Measurements from ENCODE around the gene ZP3. TPM values are rescaled to one million over a fixed set of nuclear protein-coding genes. Genes with fewer than 3 reads are reported as not detected.
"Not testable (repeated sequence)": the region's sequence is repeated elsewhere in the genome, so short reads cannot be mapped to it uniquely, and the experiment has no call there.

The ZP3 gene
- total RNA-seq, 2 donors from 2014 or later, result 3.3 to 5.9 TPM

DNA sequence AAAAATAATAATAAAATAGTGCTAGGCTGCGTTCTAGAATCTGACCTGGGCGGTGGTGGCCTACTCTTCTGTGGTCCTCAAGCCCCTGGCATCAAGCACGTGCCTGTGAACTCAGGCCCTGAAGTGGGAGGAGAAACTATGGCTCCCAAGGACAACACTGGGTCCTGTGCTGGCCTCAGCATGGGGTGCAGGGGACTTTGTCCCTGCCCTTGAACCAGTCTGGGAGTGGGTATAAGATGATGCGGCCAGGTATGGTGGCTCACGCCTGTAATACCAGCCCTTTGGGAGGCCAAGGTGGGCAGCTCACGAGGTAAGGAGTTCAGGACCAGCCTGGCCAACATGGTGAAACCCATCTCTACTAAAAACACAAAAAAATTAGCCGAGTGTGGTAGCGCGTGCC is 5.5 kb downstream of the ZP3 start:
- DNase-seq, result no peak
- no peak for ATAC-seq
- intact Hi-C loops (cut with DNase I, micrococcal nuclease), result no loop called here

GRCh38 chr7:76430836-76431235 is 6.1 kb downstream of the ZP3 start:
- intact Hi-C loops (cut with DNase I, micrococcal nuclease), result no loop called here
- ATAC-seq (no peak), DNase-seq (no peak)

DNA sequence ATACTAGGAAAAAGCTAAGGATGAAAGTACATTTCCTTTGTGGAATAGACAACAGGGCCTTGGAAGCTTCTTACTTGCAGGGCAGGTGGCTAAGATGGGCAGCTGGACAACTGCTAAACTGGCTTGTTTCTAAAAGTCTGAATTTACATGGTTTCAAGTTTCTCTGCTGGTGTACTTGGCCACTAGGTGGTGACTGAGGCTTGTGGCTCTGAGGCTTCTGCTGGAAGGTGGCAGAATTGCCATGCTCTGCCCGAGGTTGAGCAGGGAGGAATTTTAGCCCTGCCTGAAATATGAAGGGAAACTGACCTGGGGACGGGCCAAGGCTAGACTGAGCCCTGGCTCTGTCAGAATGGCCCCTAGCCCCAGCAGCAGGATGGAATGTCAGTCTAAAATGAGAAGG is 13.1 kb downstream of the ZP3 start:
- peak; percentile 83 for ATAC-seq
- intact Hi-C loops (cut with DNase I, micrococcal nuclease), result not testable (repeated sequence)
- peak; percentile 65 to 81 for DNase-seq

DNA sequence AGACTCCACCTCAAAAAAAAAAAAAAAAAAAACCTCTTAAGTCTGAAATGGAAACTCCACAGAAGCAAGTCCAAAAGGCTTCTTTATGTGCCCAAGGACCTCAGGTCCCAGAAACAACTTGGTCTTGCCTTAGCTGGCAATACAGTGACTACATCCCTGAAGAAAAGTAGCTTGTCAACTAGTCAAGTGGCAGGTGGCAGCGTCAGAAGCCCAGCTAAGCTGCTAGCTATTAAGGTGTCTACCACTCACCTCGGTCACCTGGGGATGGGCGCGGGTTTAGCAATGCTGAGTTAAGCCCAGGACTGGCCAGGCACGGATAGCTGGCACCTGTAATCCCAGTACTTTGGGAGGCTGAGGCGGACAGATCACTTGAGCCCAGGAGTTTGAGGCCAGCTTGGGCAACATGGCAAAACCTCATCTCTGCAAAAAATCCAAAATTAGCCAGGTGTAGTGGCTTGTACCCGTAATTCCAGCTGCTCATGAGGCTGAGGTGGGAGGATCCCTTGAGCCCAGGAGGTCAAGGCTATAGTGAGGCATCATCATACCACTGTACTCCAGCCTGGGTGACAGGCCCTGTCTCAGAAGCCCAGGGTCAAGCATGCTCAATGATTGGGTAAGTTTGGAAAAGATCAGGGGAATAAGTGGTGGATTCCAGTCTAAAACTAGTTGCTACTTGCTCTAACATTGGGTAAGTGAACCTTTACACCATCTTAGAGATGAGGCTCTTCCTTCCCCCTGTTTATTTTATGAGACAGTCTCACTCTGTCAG is 14.6 kb downstream of the ZP3 start:
- DNase-seq; intact Hi-C loops (cut with DNase I, micrococcal nuclease); ATAC-seq: not testable (repeated sequence)

GRCh38 chr7:76440404-76440803 is 15.7 kb downstream of the ZP3 start:
- DNase-seq; ATAC-seq; intact Hi-C loops (cut with DNase I, micrococcal nuclease): not testable (repeated sequence)

DNA sequence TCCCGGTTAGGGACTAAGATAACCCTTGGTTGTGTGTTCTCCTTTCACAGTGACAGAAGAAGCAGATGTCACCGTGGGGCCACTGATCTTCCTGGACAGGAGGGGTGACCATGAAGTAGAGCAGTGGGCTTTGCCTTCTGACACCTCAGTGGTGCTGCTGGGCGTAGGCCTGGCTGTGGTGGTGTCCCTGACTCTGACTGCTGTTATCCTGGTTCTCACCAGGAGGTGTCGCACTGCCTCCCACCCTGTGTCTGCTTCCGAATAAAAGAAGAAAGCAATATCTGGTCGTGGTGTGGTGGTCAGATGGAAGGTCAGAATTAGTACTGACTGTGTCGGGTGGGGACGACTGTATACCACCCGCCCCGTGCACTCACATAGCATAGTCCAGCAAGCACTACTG is 17.0 kb downstream of the ZP3 start:
- intact Hi-C loops (cut with DNase I, micrococcal nuclease); DNase-seq: not testable (repeated sequence)
- peak; percentile 50 for ATAC-seq

DNA sequence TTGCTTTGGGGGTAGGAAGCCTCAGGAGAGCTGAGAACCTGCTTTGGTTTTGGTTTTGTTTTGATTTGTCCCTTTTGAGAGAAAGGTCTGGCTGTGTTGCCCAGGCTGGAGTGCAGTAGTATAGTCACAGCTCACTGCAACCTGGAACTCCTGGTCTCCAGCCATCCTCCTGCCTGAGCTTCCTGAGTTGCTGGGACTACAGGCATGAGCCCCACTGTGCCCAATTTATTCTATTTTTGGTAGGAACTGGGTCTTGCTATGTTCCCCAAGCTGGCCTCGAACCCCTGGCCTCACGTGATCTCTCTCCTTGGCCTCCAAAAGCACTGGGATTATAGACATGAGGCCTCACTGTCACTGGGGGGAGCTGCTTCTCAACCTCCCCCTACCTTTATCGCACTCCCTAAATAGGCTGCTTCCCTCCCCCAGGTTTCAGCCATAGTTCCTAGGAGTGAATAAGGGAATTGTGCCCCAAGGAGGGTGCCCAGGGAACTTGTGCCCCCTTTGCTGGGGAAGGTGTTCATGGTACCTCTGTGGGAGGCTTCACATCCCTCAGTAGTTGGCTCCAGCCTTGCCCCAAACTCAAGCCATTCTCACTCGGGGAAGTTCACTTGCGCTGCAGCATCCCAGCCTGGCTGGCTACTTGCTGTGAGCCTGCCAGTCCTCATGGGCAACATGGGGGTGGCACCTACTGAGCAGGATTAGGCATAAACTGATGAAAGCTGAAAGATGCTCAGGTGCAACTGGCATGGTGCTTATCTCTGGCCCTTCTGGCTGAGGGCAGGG is 18.1 kb downstream of the ZP3 start:
- DNase-seq; intact Hi-C loops (cut with DNase I, micrococcal nuclease); ATAC-seq: not testable (repeated sequence)

GRCh38 chr7:76443846-76444245 is 19.1 kb downstream of the ZP3 start:
- intact Hi-C loops (cut with DNase I, micrococcal nuclease), result not testable (repeated sequence)
- DNase-seq (peak in 1 of 2 donors; percentile 22), ATAC-seq (peak; percentile 27)

DNA sequence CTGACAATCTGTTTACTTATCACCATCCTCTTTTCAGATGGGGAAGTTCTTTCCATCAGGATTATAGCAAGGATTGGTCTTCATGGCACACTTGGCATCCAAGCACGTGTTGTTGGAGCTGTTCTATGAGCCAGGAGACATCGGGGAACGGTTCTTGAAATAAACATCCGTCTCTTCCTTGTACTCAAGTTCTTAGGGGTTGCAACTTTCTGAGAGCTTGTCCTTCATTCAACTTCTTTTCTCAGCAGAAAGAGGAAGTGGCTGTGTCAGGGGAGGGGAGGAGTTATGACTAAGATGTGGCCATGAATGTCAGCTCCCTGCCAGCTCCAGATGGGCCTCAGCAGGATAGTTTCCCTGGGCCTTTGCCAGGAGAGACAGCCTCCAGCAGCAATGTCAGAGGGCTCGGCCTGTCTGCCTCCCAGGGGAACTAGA is 20.8 kb downstream of the ZP3 start:
- ATAC-seq (peak; percentile 93), DNase-seq (peak; percentile 50 to 52)
- intact Hi-C loops (cut with DNase I, micrococcal nuclease), result not testable (repeated sequence)

- DNase-seq; ATAC-seq; intact Hi-C loops (cut with DNase I, micrococcal nuclease): not testable (repeated sequence)
Measured at GRCh38 chr7:76457017-76457416, 32.3 kb downstream of the ZP3 start.

- DNase-seq (peak; percentile 51 to 69), ATAC-seq (peak; percentile 73)
- intact Hi-C loops (cut with DNase I, micrococcal nuclease), result not testable (repeated sequence)
Measured at GRCh38 chr7:76458504-76458903, 33.8 kb downstream of the ZP3 start.

- ATAC-seq; intact Hi-C loops (cut with DNase I, micrococcal nuclease); DNase-seq: not testable (repeated sequence)
Measured at GRCh38 chr7:76460767-76461166, 36.0 kb downstream of the ZP3 start.

GRCh38 chr7:76461464-76462101 is 36.8 kb downstream of the ZP3 start, which contains the start of gene DTX2:
Gene DTX2 (plus strand): TSS chr7:76461709. CDS start chr7:76480510, 18,801 bp downstream.
- DNase-seq (peak in 1 of 2 donors; percentile 60), ATAC-seq (peak; percentile 76)
- intact Hi-C loops (cut with DNase I, micrococcal nuclease), result not testable (repeated sequence)

- peak; percentile 24 for ATAC-seq
- DNase-seq; intact Hi-C loops (cut with DNase I, micrococcal nuclease): not testable (repeated sequence)
Measured at GRCh38 chr7:76462271-76462882, 37.6 kb downstream of the ZP3 start.

GRCh38 chr7:76464959-76465358 is 40.2 kb downstream of the ZP3 start:
- DNase-seq (peak; percentile 17 to 40), ATAC-seq (peak; percentile 7)

DNA sequence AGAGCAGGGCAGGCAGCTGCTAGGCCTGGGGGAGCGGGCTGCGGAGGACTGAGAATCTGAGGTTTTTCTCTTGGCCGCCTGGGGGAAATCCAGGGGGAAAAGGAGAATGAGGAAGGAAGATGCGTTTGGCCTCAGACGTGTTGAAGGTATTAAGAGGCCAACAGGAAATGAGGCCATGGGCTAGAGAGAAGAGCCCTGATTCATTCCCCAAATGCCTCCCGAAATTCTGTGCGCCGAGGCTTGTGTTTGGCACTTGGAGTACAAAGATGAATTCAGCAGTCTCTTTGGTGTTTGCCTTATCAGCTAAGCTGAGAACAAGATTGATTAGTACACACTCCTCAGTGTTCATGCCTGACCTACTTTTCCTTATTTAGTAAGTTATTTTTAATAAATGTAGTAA is 41.2 kb downstream of the ZP3 start:
- ATAC-seq; DNase-seq; intact Hi-C loops (cut with DNase I, micrococcal nuclease): not testable (repeated sequence)

More at GRCh38 chr7:76464959-76465358, 40.2 kb downstream of the ZP3 start:
- intact Hi-C loops (cut with DNase I, micrococcal nuclease), result not testable (repeated sequence)

DNA sequence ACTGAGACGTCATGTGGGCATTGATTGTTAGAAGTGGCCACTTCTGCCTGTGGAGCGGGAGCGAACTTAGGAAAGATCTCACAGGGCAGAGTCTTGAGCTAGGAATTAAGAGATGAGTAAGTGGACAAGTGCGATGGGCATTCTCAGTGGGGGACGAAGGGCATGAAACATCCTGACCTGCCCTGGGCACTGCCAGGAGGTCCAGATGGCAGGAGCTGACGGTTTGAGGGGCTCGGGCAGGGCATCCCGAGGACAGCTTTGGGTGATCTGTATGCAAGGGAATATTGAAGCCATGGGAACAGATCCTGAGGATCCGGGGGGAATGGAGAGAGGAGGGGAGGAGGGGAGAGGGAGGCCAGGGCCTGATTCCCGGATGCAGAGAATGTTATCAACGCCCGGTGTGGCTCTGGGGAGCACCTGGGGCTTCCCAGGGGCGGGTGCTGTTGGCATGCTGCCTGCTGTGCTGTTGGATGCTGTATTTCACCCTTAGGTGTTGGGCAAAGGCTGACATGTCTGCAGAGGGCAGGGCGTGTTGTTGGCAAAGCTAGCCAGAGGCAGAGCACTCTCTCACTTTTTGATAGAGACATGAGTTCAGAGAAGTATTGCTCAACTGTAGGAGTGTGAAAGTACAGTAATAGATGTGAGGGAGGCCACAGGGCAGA is 43.1 kb downstream of the ZP3 start:
- ATAC-seq (peak; percentile 92), DNase-seq (peak; percentile 91 to 96)
- intact Hi-C loops (cut with DNase I, micrococcal nuclease), result not testable (repeated sequence)

- ATAC-seq; intact Hi-C loops (cut with DNase I, micrococcal nuclease); DNase-seq: not testable (repeated sequence)
Measured at GRCh38 chr7:76471556-76472221, 46.9 kb downstream of the ZP3 start.
